ENCODE data around the gene HMGB4. TPM values are rescaled to one million over a fixed set of nuclear protein-coding genes. Genes with fewer than 3 reads are reported as not detected.

HMGB4 gene
- total RNA-seq, 2 donors from 2014 or later, result not detected

DNA sequence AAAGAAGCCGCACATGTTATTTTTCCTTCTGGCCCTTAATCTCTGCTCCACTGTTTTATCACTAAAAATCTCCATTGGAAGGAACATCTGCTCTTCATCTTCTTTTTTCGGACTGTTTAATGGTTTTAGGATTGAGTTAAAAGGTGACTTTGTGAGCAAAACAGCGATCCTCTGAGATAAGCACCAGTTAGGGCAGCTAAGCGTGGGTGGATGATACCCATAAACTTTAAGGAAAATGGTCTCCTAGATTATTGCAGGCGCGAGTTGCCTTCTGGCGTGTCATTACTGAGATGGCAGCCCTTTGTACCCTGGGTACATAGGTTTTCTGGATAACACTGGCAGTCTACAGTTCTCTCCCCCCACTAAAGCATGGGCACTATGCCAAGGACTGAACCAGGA, 44.0 kb upstream of the HMGB4 start:
- H3K9me3 ChIP-seq, result no peaks in the 10 kb centered on the region
- H3K27me3 ChIP-seq, result no peaks in the 10 kb centered on the region
- no peak overlapping the region for H3K9ac ChIP-seq (ENCODE audit: low read depth in 2 of 2, low read length in 2 of 2)
- DNase-seq, result no peak
- H3K4me3 ChIP-seq, result no peak overlapping the region
- no peaks in the 10 kb centered on the region for H3K4me1 ChIP-seq
- intact Hi-C loops (cut with DNase I), result no loop called here
- H3K36me3 ChIP-seq, result no peaks in the 10 kb centered on the region
- no peak overlapping the region for H3K27ac ChIP-seq
- TF ChIP-seq, protein P1, sequence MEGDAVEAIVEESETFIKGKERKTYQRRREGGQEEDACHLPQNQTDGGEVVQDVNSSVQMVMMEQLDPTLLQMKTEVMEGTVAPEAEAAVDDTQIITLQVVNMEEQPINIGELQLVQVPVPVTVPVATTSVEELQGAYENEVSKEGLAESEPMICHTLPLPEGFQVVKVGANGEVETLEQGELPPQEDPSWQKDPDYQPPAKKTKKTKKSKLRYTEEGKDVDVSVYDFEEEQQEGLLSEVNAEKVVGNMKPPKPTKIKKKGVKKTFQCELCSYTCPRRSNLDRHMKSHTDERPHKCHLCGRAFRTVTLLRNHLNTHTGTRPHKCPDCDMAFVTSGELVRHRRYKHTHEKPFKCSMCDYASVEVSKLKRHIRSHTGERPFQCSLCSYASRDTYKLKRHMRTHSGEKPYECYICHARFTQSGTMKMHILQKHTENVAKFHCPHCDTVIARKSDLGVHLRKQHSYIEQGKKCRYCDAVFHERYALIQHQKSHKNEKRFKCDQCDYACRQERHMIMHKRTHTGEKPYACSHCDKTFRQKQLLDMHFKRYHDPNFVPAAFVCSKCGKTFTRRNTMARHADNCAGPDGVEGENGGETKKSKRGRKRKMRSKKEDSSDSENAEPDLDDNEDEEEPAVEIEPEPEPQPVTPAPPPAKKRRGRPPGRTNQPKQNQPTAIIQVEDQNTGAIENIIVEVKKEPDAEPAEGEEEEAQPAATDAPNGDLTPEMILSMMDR (IDR thresholded peaks at IDR 0.05), result no peak

DNA sequence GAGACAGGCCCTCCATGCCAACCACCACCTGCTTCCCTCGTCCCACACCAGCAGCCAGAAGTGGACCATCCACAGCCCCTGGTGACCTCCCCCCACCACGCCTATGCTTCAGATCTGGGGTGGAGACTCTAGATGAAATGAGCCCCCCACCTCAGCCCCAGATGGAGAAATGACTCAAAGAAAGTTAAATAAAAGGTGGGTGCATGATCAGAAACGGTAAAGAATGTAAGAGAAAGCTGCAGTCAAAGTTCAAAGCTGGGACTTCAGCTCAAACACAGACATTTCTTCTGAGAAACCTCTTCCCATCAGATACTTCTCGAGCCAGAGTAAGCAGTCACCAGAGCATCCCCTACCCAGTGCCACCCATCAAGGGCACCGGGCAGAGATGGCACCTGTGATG, 43.1 kb upstream of the HMGB4 start:
- Histone ChIP-seq H3K27me3 (no peaks in the 10 kb centered on the region), H3K27ac (no peak overlapping the region), H3K36me3 (no peaks in the 10 kb centered on the region), H3K4me3 (no peak overlapping the region), H3K9ac (ENCODE audit: low read depth in 2 of 2, low read length in 2 of 2) (no peak overlapping the region), H3K4me1 (no peaks in the 10 kb centered on the region), H3K9me3 (no peaks in the 10 kb centered on the region)
- TF ChIP-seq, protein P1 (IDR thresholded peaks at IDR 0.05), result no peak
- intact Hi-C loops (cut with DNase I), result no loop called here
- DNase-seq, result no peak

DNA sequence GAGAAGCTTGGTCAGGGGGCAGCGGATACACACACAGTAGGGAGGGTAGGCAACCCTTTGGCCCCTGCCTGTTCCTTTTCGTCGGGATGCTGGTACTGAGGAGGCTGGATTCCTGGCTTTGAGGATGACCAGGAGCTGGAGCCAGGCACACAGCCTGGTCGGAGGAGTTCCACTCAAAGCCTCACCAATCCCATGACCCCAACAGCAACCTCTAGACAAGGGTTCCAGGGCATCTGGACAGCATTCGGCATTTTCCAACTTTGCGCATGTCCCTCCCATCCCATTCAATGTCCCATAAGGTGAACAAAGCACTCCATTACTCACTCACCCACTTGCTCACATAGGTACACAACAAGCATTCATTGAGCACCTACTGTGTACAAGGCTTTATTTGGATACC, 42.6 kb upstream of the HMGB4 start:
- Histone ChIP-seq H3K9ac (ENCODE audit: low read depth in 2 of 2, low read length in 2 of 2) (no peak overlapping the region), H3K4me3 (no peak overlapping the region), H3K4me1 (no peaks in the 10 kb centered on the region), H3K27me3 (no peaks in the 10 kb centered on the region), H3K9me3 (no peaks in the 10 kb centered on the region), H3K27ac (no peak overlapping the region), H3K36me3 (no peaks in the 10 kb centered on the region)
- intact Hi-C loops (cut with DNase I), result no loop called here
- DNase-seq, result no peak
- TF ChIP-seq, protein P1 (IDR thresholded peaks at IDR 0.05), result no peak

DNA sequence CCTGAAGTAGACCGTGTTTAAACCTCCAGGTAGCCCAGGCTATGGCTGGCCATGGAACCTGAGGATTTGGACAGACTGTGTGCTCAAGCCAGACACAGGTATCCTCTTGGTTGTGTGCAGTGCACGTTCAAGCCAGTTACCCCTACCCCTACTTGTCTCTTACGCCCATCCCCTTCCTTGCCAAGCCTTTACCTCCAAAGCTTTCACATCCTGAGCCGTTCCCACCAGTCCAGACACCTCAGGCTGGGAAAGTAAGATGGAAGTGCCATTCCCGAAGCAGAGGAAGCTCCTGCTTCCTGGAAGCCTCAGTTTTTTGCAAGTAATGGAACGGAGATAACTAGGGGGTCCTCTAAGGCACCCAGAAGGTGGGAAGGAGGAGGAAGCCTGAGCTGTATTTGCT, 41.5 kb upstream of the HMGB4 start:
- Histone ChIP-seq H3K27me3 (no peaks in the 10 kb centered on the region), H3K9ac (ENCODE audit: low read depth in 2 of 2, low read length in 2 of 2) (no peak overlapping the region), H3K36me3 (no peaks in the 10 kb centered on the region), H3K4me1 (no peaks in the 10 kb centered on the region), H3K9me3 (no peaks in the 10 kb centered on the region), H3K4me3 (no peak overlapping the region), H3K27ac (no peak overlapping the region)
- TF ChIP-seq, protein P1 (IDR thresholded peaks at IDR 0.05), result no peak
- no peak for DNase-seq
- intact Hi-C loops (cut with DNase I), result no loop called here

DNA sequence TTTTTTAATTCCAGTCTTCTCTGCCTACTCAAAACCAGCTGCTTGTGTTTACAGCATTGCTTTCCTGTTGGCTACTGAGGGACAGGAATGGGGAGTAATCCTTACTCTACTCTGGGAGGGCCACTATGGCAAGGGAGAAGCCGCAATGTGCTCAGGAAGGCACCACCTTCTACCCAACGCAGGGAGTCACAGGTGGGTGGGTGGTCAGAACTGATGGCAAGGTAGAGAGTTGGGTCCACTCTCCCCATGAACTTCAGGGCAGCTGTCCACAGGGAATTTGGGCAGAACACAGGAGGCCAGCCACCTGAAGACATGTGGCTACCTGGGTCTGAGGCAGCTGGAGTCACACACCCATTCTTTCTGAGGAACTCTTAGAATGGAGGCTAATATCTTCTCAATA, 40.5 kb upstream of the HMGB4 start:
- Histone ChIP-seq H3K36me3 (no peaks in the 10 kb centered on the region), H3K4me1 (no peaks in the 10 kb centered on the region), H3K4me3 (no peak overlapping the region), H3K9ac (ENCODE audit: low read depth in 2 of 2, low read length in 2 of 2) (no peak overlapping the region), H3K9me3 (no peaks in the 10 kb centered on the region), H3K27ac (no peak overlapping the region), H3K27me3 (no peaks in the 10 kb centered on the region)
- intact Hi-C loops (cut with DNase I), result no loop called here
- DNase-seq, result no peak
- TF ChIP-seq, protein P1 (IDR thresholded peaks at IDR 0.05), result no peak

DNA sequence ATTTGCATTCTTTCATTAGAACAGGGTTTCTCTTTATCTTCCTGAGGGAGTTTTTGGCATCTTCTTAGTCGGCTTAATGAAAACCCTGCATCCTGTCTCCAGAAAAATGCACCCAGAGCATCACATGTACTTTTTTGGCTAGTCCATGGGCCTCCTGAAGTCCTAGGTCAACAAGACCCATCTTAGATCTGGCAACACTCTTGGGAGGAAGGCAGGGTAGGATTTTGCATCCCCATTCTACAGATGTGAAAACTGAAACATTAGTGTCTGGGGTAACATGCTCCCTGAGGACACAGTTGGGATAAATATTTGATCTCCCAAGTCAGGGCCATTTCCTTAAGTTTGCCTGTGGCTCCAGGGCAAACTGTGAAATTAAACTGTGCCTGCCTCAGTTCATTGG, 40.0 kb upstream of the HMGB4 start:
- no peak for DNase-seq
- Histone ChIP-seq H3K9ac (ENCODE audit: low read depth in 2 of 2, low read length in 2 of 2) (no peak overlapping the region), H3K36me3 (no peaks in the 10 kb centered on the region), H3K27me3 (no peaks in the 10 kb centered on the region), H3K4me1 (no peaks in the 10 kb centered on the region), H3K27ac (no peak overlapping the region), H3K4me3 (no peak overlapping the region), H3K9me3 (no peaks in the 10 kb centered on the region)
- TF ChIP-seq, protein P1 (IDR thresholded peaks at IDR 0.05), result no peak
- intact Hi-C loops (cut with DNase I), result no loop called here
